HG03108 (cell line): ENCODE results near the gene MGLL.
A peak's percentile ranks its signal among the peaks of the same experiment; 100 is the strongest.

Source experiments
- ATAC-seq: cut with Tn5 transposase; IDR thresholded peaks from one replicate; pipeline ENCODE4 v1.9.1; 2021; ENCODE audit warnings: moderate library complexity; ENCODE audit not compliant: unreplicated experiment

MGLL gene

GRCh38 chr3:127835993-127836882 lies 13.9 kb upstream of the MGLL start:
- ATAC-seq = peak; percentile 84

GRCh38 chr3:127834771-127835170 lies 12.5 kb upstream of the MGLL start:
- ATAC-seq = peak; percentile 5

GRCh38 chr3:127833281-127834032 lies 11.1 kb upstream of the MGLL start:
- no peak for ATAC-seq

- no peak for ATAC-seq
Measured at GRCh38 chr3:127831723-127832172, 9.4 kb upstream of the MGLL start.

GRCh38 chr3:127829537-127829936 lies 7.2 kb upstream of the MGLL start:
- ATAC-seq = no peak

- no peak for ATAC-seq
Measured at GRCh38 chr3:127827808-127828207, 5.5 kb upstream of the MGLL start.

GRCh38 chr3:127825756-127826155 lies 3.4 kb upstream of the MGLL start:
- ATAC-seq = no peak

- ATAC-seq = no peak
Measured at GRCh38 chr3:127824151-127824825, 2.0 kb upstream of the MGLL start.

- no peak for ATAC-seq
Measured at GRCh38 chr3:127823426-127823857, 1.1 kb upstream of the MGLL start.

GRCh38 chr3:127822682-127823425 lies 539 bp upstream of the MGLL start:
- peak; percentile 29 for ATAC-seq

- ATAC-seq = no peak
Measured at GRCh38 chr3:127821394-127821793, 921 bp downstream of the MGLL start.

- no peak for ATAC-seq
Measured at GRCh38 chr3:127820826-127821313, 1.4 kb downstream of the MGLL start.

- peak; percentile 40 for ATAC-seq
Measured at GRCh38 chr3:127820221-127820825, 2.0 kb downstream of the MGLL start.

GRCh38 chr3:127819656-127820055 lies 2.7 kb downstream of the MGLL start:
- no peak for ATAC-seq

- no peak for ATAC-seq
Measured at GRCh38 chr3:127819086-127819485, 3.2 kb downstream of the MGLL start.

GRCh38 chr3:127817406-127817841 lies 4.9 kb downstream of the MGLL start:
- ATAC-seq = no peak

GRCh38 chr3:127816783-127817405 lies 5.4 kb downstream of the MGLL start:
- no peak for ATAC-seq

- no peak for ATAC-seq
Measured at GRCh38 chr3:127815641-127816605, 6.4 kb downstream of the MGLL start.
